Hematopoietic multipotent progenitor cell treated with erythropoietin and hydrocortisone succinate and interleukin-3 and kit ligand, for 6 days (in vitro differentiated cells): ENCODE results near the gene FAM13C.

ENCODE experiments used
- DNase-seq: peaks from one replicate; pipeline ENCODE4 v3.0.0-alpha.2; 2015

FAM13C gene

GRCh38 chr10:59360605-59361405 is 1.5 kb downstream of the FAM13C start:
- no peak for DNase-seq

GRCh38 chr10:59358576-59358975 is 3.8 kb downstream of the FAM13C start:
- DNase-seq: no peak

GRCh38 chr10:59354434-59354833 is 7.9 kb downstream of the FAM13C start:
- DNase-seq: no peak

GRCh38 chr10:59350558-59350957 is 11.8 kb downstream of the FAM13C start:
- DNase-seq: no peak

GRCh38 chr10:59346321-59346720 is 16.0 kb downstream of the FAM13C start:
- no peak for DNase-seq

GRCh38 chr10:59342723-59343122 is 19.6 kb downstream of the FAM13C start:
- no peak for DNase-seq

- no peak for DNase-seq
Observed at GRCh38 chr10:59342000-59342399, 20.3 kb downstream of the FAM13C start.

GRCh38 chr10:59340285-59340684 is 22.1 kb downstream of the FAM13C start:
- no peak for DNase-seq

GRCh38 chr10:59339351-59339750 is 23.0 kb downstream of the FAM13C start:
- DNase-seq: no peak

GRCh38 chr10:59337201-59337652 is 25.1 kb downstream of the FAM13C start:
- no peak for DNase-seq

- no peak for DNase-seq
Observed at GRCh38 chr10:59336632-59337031, 25.7 kb downstream of the FAM13C start.

GRCh38 chr10:59335497-59335896 is 26.9 kb downstream of the FAM13C start:
- DNase-seq: no peak

GRCh38 chr10:59333701-59334100 is 28.6 kb downstream of the FAM13C start:
- no peak for DNase-seq

GRCh38 chr10:59332581-59332980 is 29.8 kb downstream of the FAM13C start:
- DNase-seq: no peak

GRCh38 chr10:59331661-59332060 is 30.7 kb downstream of the FAM13C start:
- DNase-seq: no peak

GRCh38 chr10:59325116-59325515 is 37.2 kb downstream of the FAM13C start:
- no peak for DNase-seq

- no peak for DNase-seq
Observed at GRCh38 chr10:59324597-59324996, 37.8 kb downstream of the FAM13C start.

- no peak for DNase-seq
Observed at GRCh38 chr10:59323831-59324401, 38.4 kb downstream of the FAM13C start.

- no peak for DNase-seq
Observed at GRCh38 chr10:59323036-59323459, 39.3 kb downstream of the FAM13C start.

GRCh38 chr10:59322131-59322530 is 40.2 kb downstream of the FAM13C start:
- DNase-seq: no peak

- DNase-seq: no peak
Observed at GRCh38 chr10:59320355-59320754, 42.0 kb downstream of the FAM13C start.

GRCh38 chr10:59319854-59320253 is 42.5 kb downstream of the FAM13C start:
- no peak for DNase-seq

GRCh38 chr10:59317066-59317465 is 45.3 kb downstream of the FAM13C start:
- DNase-seq: no peak

- DNase-seq: no peak
Observed at GRCh38 chr10:59315465-59315864, 46.9 kb downstream of the FAM13C start.

GRCh38 chr10:59314268-59314667 is 48.1 kb downstream of the FAM13C start:
- no peak for DNase-seq
